SK-N-SH (cell line): ENCODE measurements around the gene EIF2S2. TPM values are rescaled to one million over a fixed set of nuclear protein-coding genes. Genes with fewer than 3 reads are reported as not detected.

ENCODE experiments used
- CTCF ChIA-PET: fragments of 300-600, 350-600 bp; formaldehyde crosslinking; extraction: SDS; loops from one replicate; lab custom pipeline; 2021; lab: Yijun Ruan, JAX
- POLR2A ChIA-PET: fragments of 350-600 bp; sonication (Branson Sonifier 250); formaldehyde crosslinking; extraction: SDS; loops from one replicate; lab custom pipeline; 2020; ENCODE audit warnings: antibody characterized with exemption, inconsistent platforms; lab: Yijun Ruan, JAX
- DNase-seq: peaks from one replicate; pipeline ENCODE4 v3.0.0; 2012
- H2AFZ ChIP-seq: fragments of 200-600 bp; sonication (generic); 2 replicates; pipeline ENCODE4 v1.8.1; 2016; ENCODE audit warnings: antibody characterized with exemption, mild to moderate bottlenecking, low read depth
- H3F3A ChIP-seq: fragments of 200-600 bp; sonication (generic); replicated peaks from 2 replicates; pipeline ENCODE3; 2016; ENCODE audit warnings: antibody characterized with exemption, mild to moderate bottlenecking; ENCODE audit not compliant: insufficient read depth
- H3K27ac ChIP-seq, 2 experiments: fragments of 200-500 bp in 1 of 2; fragments of 200-600 bp in 1 of 2; sonication (Bioruptor generic) in 1 of 2; sonication (generic), shearing (Covaris generic) in 1 of 2; 2 replicates each; pipeline versions ENCODE4 v1.5.1 to v1.6.1; 2014 to 2016; ENCODE audit warnings: low read depth in 2 of 2, inconsistent platforms in 1 of 2, low read length in 1 of 2, mild to moderate bottlenecking in 1 of 2, mixed read lengths in 1 of 2
- H3K27me3 ChIP-seq: fragments of 200-600 bp; sonication (generic), shearing (Covaris generic); 2 replicates; pipeline ENCODE4 v1.6.1; 2016; ENCODE audit warnings: mixed run types; ENCODE audit not compliant: insufficient read depth
- H3K36me3 ChIP-seq, 2 experiments: fragments of 200-500 bp in 1 of 2; fragments of 200-600 bp in 1 of 2; sonication (Bioruptor generic) in 1 of 2; sonication (generic) in 1 of 2; replicated peaks in 1 of 2; 2 replicates each; pipeline versions ENCODE3 to v1.5.1; 2014 to 2016; ENCODE audit warnings: low read length in 1 of 2, mild to moderate bottlenecking in 1 of 2; ENCODE audit not compliant: insufficient read depth in 2 of 2, control insufficient read depth in 1 of 2
- H3K4me1 ChIP-seq, 2 experiments: fragments of 200-500 bp in 1 of 2; fragments of 200-600 bp in 1 of 2; sonication (Bioruptor generic) in 1 of 2; sonication (generic), shearing (Covaris generic) in 1 of 2; 2 replicates each; pipeline versions ENCODE4 v1.5.1 to v1.6.1; 2014 to 2016; ENCODE audit warnings: low read depth in 1 of 2, low read length in 1 of 2, mixed run types in 1 of 2; ENCODE audit not compliant: insufficient read depth in 2 of 2, control insufficient read depth in 1 of 2
- H3K4me2 ChIP-seq: fragments of 200-600 bp; sonication (generic), shearing (Covaris generic); 2 replicates; pipeline ENCODE4 v1.6.1; 2017; ENCODE audit warnings: mixed run types
- H3K4me3 ChIP-seq, 2 experiments: fragments of 200-500 bp in 1 of 2; fragments of 200-600 bp in 1 of 2; sonication (Bioruptor generic) in 1 of 2; sonication (generic), shearing (Covaris generic) in 1 of 2; 2 replicates each; pipeline versions ENCODE4 v1.5.1 to v1.8.1; 2014 to 2016; ENCODE audit warnings: low read depth in 2 of 2, inconsistent platforms in 1 of 2, low read length in 1 of 2, mild to moderate bottlenecking in 1 of 2, mixed read lengths in 1 of 2, moderate library complexity in 1 of 2
- H3K79me2 ChIP-seq: fragments of 200-600 bp; sonication (generic); 2 replicates; pipeline ENCODE4 v1.8.1; 2017; ENCODE audit warnings: mild to moderate bottlenecking; ENCODE audit not compliant: insufficient read depth
- H3K9ac ChIP-seq: fragments of 200-600 bp; sonication (generic); 2 replicates; pipeline ENCODE4 v1.6.1; 2017; ENCODE audit warnings: mixed run types
- H3K9me2 ChIP-seq: fragments of 200-600 bp; sonication (generic); 2 replicates; pipeline ENCODE4 v1.6.1; 2017; ENCODE audit warnings: mixed run types
- H3K9me3 ChIP-seq: fragments of 200-600 bp; sonication (generic); 2 replicates; pipeline ENCODE4 v1.6.1; 2017; ENCODE audit warnings: mixed run types, mild to moderate bottlenecking, moderate library complexity
- H4K20me1 ChIP-seq: fragments of 200-600 bp; sonication (generic); 2 replicates; pipeline ENCODE4 v1.6.1; 2017; ENCODE audit warnings: mild to moderate bottlenecking, mixed run types; ENCODE audit not compliant: insufficient read depth
- EZH2phosphoT487 ChIP-seq: fragments of 200-600 bp; sonication (generic); IDR thresholded peaks from 2 replicates; pipeline ENCODE4 v1.6.1; 2017; ENCODE audit warnings: low read depth, mixed run types, mild to moderate bottlenecking, antibody characterized with exemption, moderate library complexity, borderline replicate concordance
- FOSL2 ChIP-seq: IDR thresholded peaks from 2 replicates; pipeline ENCODE4 v1.4.0; 2012; ENCODE audit warnings: low read depth, mild to moderate bottlenecking, moderate library complexity, borderline replicate concordance
- FOXM1 ChIP-seq: IDR thresholded peaks from 2 replicates; pipeline ENCODE4 v1.4.0; 2012; ENCODE audit warnings: low read depth, mild to moderate bottlenecking
- MEF2A ChIP-seq: IDR thresholded peaks from 2 replicates; pipeline ENCODE4 v1.4.0; 2012; ENCODE audit warnings: low read depth, borderline replicate concordance
- NFIC ChIP-seq: IDR thresholded peaks from 2 replicates; pipeline ENCODE4 v1.4.0; 2012; ENCODE audit warnings: borderline replicate concordance
- RCOR1 ChIP-seq: fragments of 150-350 bp; IDR thresholded peaks from 2 replicates; pipeline ENCODE4 v1.6.1; 2017; ENCODE audit warnings: antibody characterized with exemption, low read length
- RFX5 ChIP-seq: IDR thresholded peaks from 2 replicates; pipeline ENCODE4 v1.6.1; 2012; ENCODE audit warnings: mild to moderate bottlenecking, improper control_type of control experiment, low read length
- RXRA ChIP-seq: IDR thresholded peaks from 2 replicates; pipeline ENCODE4 v1.4.0; 2012; ENCODE audit warnings: low read depth, mild to moderate bottlenecking, borderline replicate concordance
- SMC3 ChIP-seq: IDR thresholded peaks from 2 replicates; pipeline ENCODE4 v1.6.1; 2012; ENCODE audit warnings: low read depth, low read length, improper control_type of control experiment
- TCF12 ChIP-seq: IDR thresholded peaks from 2 replicates; pipeline ENCODE4 v1.4.0; 2012
- TEAD4 ChIP-seq: IDR thresholded peaks from 2 replicates; pipeline ENCODE4 v1.4.0; 2012; ENCODE audit warnings: mild to moderate bottlenecking, borderline replicate concordance; ENCODE audit not compliant: insufficient read depth
- YY1 ChIP-seq: IDR thresholded peaks from 2 replicates; pipeline ENCODE4 v1.4.0; 2012; ENCODE audit warnings: low read depth, mild to moderate bottlenecking
- ZBTB33 ChIP-seq: IDR thresholded peaks from 2 replicates; pipeline ENCODE4 v1.4.0; 2012; ENCODE audit warnings: low read depth, borderline replicate concordance
- WGBS: methylation state at CpG from one replicate; pipeline ENCODE4 v1.1.6; 2017; ENCODE audit warnings: low lambda C conversion rate; 5-methylcytosine and 5-hydroxymethylcytosine counted together
- polyA plus RNA-seq, 3 experiments: library from polyadenylated mRNA; depleted of rRNA; stranded (reverse); fragments of >200 nt; gene quantifications; 2 replicates each; pipeline ENCODE4 v1.2.3, GENCODE V29; 2012
- TF ChIP-seq, protein P1 (sequence below): IDR thresholded peaks from 2 replicates; pipeline ENCODE4 v1.6.1; 2012; ENCODE audit warnings: mild to moderate bottlenecking, low read depth, low read length, moderate library complexity
- TF ChIP-seq, protein P2 (sequence below): IDR thresholded peaks from 2 replicates; pipeline ENCODE4 v1.4.0; 2012; ENCODE audit warnings: low read depth

EIF2S2 gene
- polyA plus RNA-seq, 1 of the 3 experiments (the other 2 are of a cell fraction), result 50.7 TPM

DNA sequence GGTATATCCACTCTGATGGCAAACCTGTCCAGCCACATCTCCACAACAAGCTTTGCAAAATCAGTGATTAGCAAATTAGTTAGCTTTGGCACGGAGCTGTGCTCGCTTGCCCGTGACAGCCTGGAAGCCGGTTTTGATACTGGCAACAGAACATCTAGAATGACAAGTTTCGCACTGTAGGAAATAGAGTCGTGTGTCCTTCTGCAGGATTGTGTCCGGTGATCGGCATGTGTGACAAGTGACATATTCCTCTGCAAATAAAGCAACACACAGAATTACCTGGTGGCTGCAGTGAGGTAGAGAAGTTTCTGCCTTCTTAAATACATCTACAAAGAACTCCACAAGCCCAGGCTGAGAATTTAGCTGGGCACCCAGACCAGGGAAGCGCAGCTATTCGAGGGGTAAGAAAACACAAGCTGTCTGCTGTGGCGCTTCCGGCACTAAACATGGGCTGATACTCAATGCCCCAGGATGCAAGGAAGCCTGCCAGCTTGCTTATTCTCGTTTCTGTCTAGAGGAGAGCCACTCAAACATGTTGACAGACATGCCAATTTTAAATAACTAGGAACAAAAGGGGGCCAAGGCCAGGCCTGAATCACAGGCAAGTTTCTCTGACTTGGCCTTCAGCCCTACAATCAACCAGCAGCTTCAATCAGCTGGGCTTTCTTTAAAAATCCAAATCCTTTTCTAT, 22.2 kb downstream of the EIF2S2 start:
- DNase-seq, result no peak
- TF ChIP-seq FOSL2 (no peak), YY1 (no peak), FOXM1 (no peak), TEAD4 (no peak), RXRA (no peak), RCOR1 (no peak), MEF2A (no peak), ZBTB33 (no peak), NFIC (no peak), RFX5 (no peak), SMC3 (no peak), TCF12 (no peak), EZH2phosphoT487 (no peak)
- TF ChIP-seq, protein P1, sequence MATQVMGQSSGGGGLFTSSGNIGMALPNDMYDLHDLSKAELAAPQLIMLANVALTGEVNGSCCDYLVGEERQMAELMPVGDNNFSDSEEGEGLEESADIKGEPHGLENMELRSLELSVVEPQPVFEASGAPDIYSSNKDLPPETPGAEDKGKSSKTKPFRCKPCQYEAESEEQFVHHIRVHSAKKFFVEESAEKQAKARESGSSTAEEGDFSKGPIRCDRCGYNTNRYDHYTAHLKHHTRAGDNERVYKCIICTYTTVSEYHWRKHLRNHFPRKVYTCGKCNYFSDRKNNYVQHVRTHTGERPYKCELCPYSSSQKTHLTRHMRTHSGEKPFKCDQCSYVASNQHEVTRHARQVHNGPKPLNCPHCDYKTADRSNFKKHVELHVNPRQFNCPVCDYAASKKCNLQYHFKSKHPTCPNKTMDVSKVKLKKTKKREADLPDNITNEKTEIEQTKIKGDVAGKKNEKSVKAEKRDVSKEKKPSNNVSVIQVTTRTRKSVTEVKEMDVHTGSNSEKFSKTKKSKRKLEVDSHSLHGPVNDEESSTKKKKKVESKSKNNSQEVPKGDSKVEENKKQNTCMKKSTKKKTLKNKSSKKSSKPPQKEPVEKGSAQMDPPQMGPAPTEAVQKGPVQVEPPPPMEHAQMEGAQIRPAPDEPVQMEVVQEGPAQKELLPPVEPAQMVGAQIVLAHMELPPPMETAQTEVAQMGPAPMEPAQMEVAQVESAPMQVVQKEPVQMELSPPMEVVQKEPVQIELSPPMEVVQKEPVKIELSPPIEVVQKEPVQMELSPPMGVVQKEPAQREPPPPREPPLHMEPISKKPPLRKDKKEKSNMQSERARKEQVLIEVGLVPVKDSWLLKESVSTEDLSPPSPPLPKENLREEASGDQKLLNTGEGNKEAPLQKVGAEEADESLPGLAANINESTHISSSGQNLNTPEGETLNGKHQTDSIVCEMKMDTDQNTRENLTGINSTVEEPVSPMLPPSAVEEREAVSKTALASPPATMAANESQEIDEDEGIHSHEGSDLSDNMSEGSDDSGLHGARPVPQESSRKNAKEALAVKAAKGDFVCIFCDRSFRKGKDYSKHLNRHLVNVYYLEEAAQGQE, result no peak
- TF ChIP-seq, protein P2, sequence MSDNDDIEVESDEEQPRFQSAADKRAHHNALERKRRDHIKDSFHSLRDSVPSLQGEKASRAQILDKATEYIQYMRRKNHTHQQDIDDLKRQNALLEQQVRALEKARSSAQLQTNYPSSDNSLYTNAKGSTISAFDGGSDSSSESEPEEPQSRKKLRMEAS, result no peak
- H3K9me2 ChIP-seq, result no peaks in the 10 kb centered on the region
- H3K4me1 ChIP-seq, result no peaks in the 10 kb centered on the region
- peak overlapping the region in 1 of 2 experiments; percentile 40; a peak in 1 of 4 replicates for H3K27ac ChIP-seq
- 90% methylated on average over 13 of the region's 13 CpGs for WGBS
- H3K9me3 ChIP-seq, result no peaks in the 10 kb centered on the region
- POLR2A ChIA-PET, result interaction anchor here (0.9 kb wide), 1 partner anchor 12 kb away, joined by 3 read pairs; no protein-coding TSS in a partner anchor
- H3K79me2 ChIP-seq, result peaks cover 35% of the 10 kb centered on the region
- H4K20me1 ChIP-seq, result peaks cover 55% of the 10 kb centered on the region
- no peak overlapping the region for H3K4me3 ChIP-seq
- H3F3A ChIP-seq, result peaks cover 73% of the 10 kb centered on the region
- CTCF ChIA-PET, result interaction anchor here (1.2 to 1.7 kb wide), 2 partner anchors 20 to 227 kb away, joined by 3 to 8 read pairs; no protein-coding TSS in a partner anchor
- no peak overlapping the region for H3K4me2 ChIP-seq
- no peaks in the 10 kb centered on the region for H3K27me3 ChIP-seq
- peaks cover 58 to 67% of the 10 kb centered on the region in 2 experiments for H3K36me3 ChIP-seq
- H3K9ac ChIP-seq, result no peak overlapping the region
- H2AFZ ChIP-seq, result no peak overlapping the region
